CD4-positive, alpha-beta T cell (primary cell): Measurements from ENCODE around the gene SMAP1. TPM values are rescaled to one million over a fixed set of nuclear protein-coding genes. Genes with fewer than 3 reads are reported as not detected.

ENCODE experiments used
- ATAC-seq: fragments of 200-7000 bp; cut with Tn5 transposase; one replicate; pipeline ENCODE4 v1.10.0; 2022; ENCODE audit warnings: mild to moderate bottlenecking; ENCODE audit not compliant: poor library complexity
- CTCF ChIA-PET: fragments of 350-600 bp; sonication (Branson Sonifier 250); formaldehyde crosslinking; loops from one replicate; lab custom pipeline; 2021; ENCODE audit warnings: antibody characterized with exemption, inconsistent platforms; lab: Charles Lee
- POLR2A ChIA-PET: fragments of 350-600 bp; sonication (Branson Sonifier 250); formaldehyde crosslinking; loops from one replicate; lab custom pipeline; 2021; ENCODE audit warnings: antibody characterized with exemption, inconsistent platforms; lab: Charles Lee
- DNase-seq, 14 experiments: peaks; one replicate each; pipeline ENCODE4 v3.0.0-alpha.2; 2013 to 2020; ENCODE audit warnings: mixed read lengths in 2 of 14
- H3K27ac ChIP-seq, 2 donors: one replicate each; pipeline versions ENCODE4 v1.5.1 to v1.7.0; 2013; ENCODE audit warnings: low read length in 2 of 2, low read depth in 1 of 2, mild to moderate bottlenecking in 1 of 2
- H3K27me3 ChIP-seq, 2 experiments: 1 replicate in 1 of 2; 2 replicates in 1 of 2; pipeline versions ENCODE4 v1.6.1 to v1.7.0; 2013; ENCODE audit warnings: low read length in 2 of 2, control low read depth in 1 of 2, mild to moderate bottlenecking in 1 of 2, moderate library complexity in 1 of 2; ENCODE audit not compliant: insufficient read depth in 2 of 2, control insufficient read depth in 1 of 2
- H3K36me3 ChIP-seq: one replicate; pipeline ENCODE4 v1.6.1; 2013; ENCODE audit warnings: low read length, control low read depth; ENCODE audit not compliant: insufficient read depth
- H3K4me1 ChIP-seq: one replicate; pipeline ENCODE4 v1.6.1; 2013; ENCODE audit warnings: low read length, control low read depth; ENCODE audit not compliant: insufficient read depth
- H3K4me3 ChIP-seq: one replicate; pipeline ENCODE4 v1.5.1; 2013; ENCODE audit warnings: mild to moderate bottlenecking, low read length, moderate library complexity
- H3K9me3 ChIP-seq, 2 experiments: 1 replicate in 1 of 2; 2 replicates in 1 of 2; pipeline versions ENCODE4 v1.6.1 to v1.7.0; 2013; ENCODE audit warnings: low read length in 2 of 2, mild to moderate bottlenecking in 2 of 2, control low read depth in 1 of 2, moderate library complexity in 1 of 2; ENCODE audit not compliant: control insufficient read depth in 1 of 2, insufficient read depth in 1 of 2
- H3K27ac Mint-ChIP-seq: one replicate; pipeline ENCODE4 v1.8.0; 2020; ENCODE audit warnings: mixed read lengths
- H3K27me3 Mint-ChIP-seq: one replicate; pipeline ENCODE4 v1.8.0; 2021; ENCODE audit warnings: mixed read lengths
- H3K36me3 Mint-ChIP-seq: one replicate; pipeline ENCODE4 v1.8.0; 2021; ENCODE audit warnings: low read depth, mixed read lengths
- H3K4me1 Mint-ChIP-seq: one replicate; pipeline ENCODE4 v1.8.0; 2021; ENCODE audit warnings: low read depth, mixed read lengths
- H3K4me3 Mint-ChIP-seq: one replicate; pipeline ENCODE4 v1.8.0; 2020; ENCODE audit warnings: mild to moderate bottlenecking, mixed read lengths
- H3K9me3 Mint-ChIP-seq: one replicate; pipeline ENCODE4 v1.8.0; 2020; ENCODE audit warnings: mixed read lengths
- intact Hi-C, 2 experiments: fragments of 100-400 bp; cut with DNase I in 1 of 2; cut with micrococcal nuclease in 1 of 2; formaldehyde crosslinking; loops; one replicate each; pipeline versions ENCODE4 v1.15.1 to v1.9.0; 2023 to 2025; cut with DNase I, micrococcal nuclease
- total RNA-seq, 174 experiments: library from RNA in 2 of 174; stranded (reverse) in 2 of 174; gene quantifications; one replicate each; pipeline ENCODE4 v1.2.3 and lab custom pipeline; 2021 to 2026
- TF ChIP-seq, protein P1 (sequence below): fragments of 200-600 bp; IDR thresholded peaks from one replicate; pipeline ENCODE4 v1.8.0; 2022; ENCODE audit warnings: antibody characterized with exemption, mild to moderate bottlenecking

SMAP1 gene
- total RNA-seq, 2 experiments from 2014 or later = 20.0 to 22.5 TPM

GRCh38 chr6:70889270-70889669 lies 221.6 kb downstream of the SMAP1 start:
- Mint-ChIP-seq H3K4me1 (no peaks in the 10 kb centered on the region), H3K27me3 (no peaks in the 10 kb centered on the region), H3K9me3 (no peaks in the 10 kb centered on the region), H3K27ac (no peak overlapping the region), H3K4me3 (no peak overlapping the region), H3K36me3 (no peaks in the 10 kb centered on the region)
- TF ChIP-seq, protein P1, sequence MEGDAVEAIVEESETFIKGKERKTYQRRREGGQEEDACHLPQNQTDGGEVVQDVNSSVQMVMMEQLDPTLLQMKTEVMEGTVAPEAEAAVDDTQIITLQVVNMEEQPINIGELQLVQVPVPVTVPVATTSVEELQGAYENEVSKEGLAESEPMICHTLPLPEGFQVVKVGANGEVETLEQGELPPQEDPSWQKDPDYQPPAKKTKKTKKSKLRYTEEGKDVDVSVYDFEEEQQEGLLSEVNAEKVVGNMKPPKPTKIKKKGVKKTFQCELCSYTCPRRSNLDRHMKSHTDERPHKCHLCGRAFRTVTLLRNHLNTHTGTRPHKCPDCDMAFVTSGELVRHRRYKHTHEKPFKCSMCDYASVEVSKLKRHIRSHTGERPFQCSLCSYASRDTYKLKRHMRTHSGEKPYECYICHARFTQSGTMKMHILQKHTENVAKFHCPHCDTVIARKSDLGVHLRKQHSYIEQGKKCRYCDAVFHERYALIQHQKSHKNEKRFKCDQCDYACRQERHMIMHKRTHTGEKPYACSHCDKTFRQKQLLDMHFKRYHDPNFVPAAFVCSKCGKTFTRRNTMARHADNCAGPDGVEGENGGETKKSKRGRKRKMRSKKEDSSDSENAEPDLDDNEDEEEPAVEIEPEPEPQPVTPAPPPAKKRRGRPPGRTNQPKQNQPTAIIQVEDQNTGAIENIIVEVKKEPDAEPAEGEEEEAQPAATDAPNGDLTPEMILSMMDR = no peak
- ChIA-PET POLR2A (no interaction called here), CTCF (no interaction called here)
- no peak overlapping the region for H3K27ac ChIP-seq
- H3K9me3 ChIP-seq = no peaks in the 10 kb centered on the region
- DNase-seq = no peak
- H3K4me3 ChIP-seq = no peak overlapping the region
- no peaks in the 10 kb centered on the region for H3K36me3 ChIP-seq
- H3K27me3 ChIP-seq = no peaks in the 10 kb centered on the region
- ATAC-seq = no peak
- H3K4me1 ChIP-seq = no peaks in the 10 kb centered on the region
- intact Hi-C loops = loop anchor here in 1 of 2 experiments (5.0 kb wide), 1 partner anchor 512 kb away; no protein-coding TSS in a partner anchor

DNA sequence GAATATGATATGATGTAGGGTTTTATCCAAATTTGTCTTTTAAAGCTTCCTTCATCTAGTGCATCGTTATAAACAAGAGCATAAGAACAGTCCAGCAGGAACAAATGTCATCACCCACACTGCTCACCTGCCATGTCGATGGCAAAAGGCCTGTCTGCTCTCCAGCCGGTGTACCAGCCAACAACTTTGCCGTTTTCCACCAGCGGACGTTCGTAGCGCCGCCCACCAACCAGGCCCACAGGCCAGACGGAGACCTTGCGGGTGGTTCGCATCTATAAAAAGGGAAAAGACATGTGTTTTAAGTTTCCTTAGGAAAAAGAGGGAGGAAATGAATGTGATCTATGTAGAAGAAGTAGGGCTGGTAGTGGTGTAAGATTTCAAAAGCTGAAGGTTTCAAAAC lies 226.3 kb downstream of the SMAP1 start:
- Mint-ChIP-seq H3K4me1 (no peaks in the 10 kb centered on the region), H3K36me3 (no peaks in the 10 kb centered on the region), H3K9me3 (no peaks in the 10 kb centered on the region), H3K27ac (no peak overlapping the region), H3K4me3 (no peak overlapping the region), H3K27me3 (peaks cover 18% of the 10 kb centered on the region)
- DNase-seq (no peak), ATAC-seq (no peak)
- Histone ChIP-seq H3K9me3 (no peaks in the 10 kb centered on the region), H3K27me3 (no peaks in the 10 kb centered on the region), H3K4me3 (no peak overlapping the region), H3K4me1 (no peaks in the 10 kb centered on the region), H3K36me3 (no peaks in the 10 kb centered on the region), H3K27ac (no peak overlapping the region)
- intact Hi-C loops = no loop called here
- CTCF ChIA-PET = no interaction called here
- POLR2A ChIA-PET = no interaction called here
- TF ChIP-seq, protein P1 = no peak

DNA sequence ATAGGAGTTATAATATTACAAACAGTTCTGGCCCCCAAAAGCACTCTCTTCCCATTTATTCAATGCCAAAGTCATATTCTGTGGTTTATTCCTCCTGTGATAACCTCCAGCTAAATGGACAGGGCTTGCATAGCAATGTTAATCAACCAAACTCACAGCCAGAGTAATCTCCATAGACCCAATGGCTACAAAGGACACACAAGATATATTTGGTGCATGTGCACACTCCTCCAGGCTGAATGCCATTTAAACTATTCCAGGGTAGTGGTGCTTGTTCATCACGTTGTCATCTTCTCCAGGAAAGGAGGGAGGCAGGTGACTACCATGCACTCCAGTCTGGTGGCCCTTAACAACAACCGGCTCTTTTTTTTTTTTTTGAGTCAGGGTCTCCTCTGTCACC lies 232.4 kb downstream of the SMAP1 start:
- no peaks in the 10 kb centered on the region for H3K36me3 Mint-ChIP-seq
- no peaks in the 10 kb centered on the region for H3K9me3 ChIP-seq

More for the DNA sequence above, 232.4 kb downstream of the SMAP1 start:
- Histone ChIP-seq H3K4me3 (no peak overlapping the region), H3K27me3 (no peaks in the 10 kb centered on the region), H3K36me3 (no peaks in the 10 kb centered on the region), H3K4me1 (no peaks in the 10 kb centered on the region), H3K27ac (no peak overlapping the region)
- ChIA-PET POLR2A (no interaction called here), CTCF (no interaction called here)
- TF ChIP-seq, protein P1 = no peak
- Mint-ChIP-seq H3K4me1 (no peaks in the 10 kb centered on the region), H3K27ac (no peak overlapping the region), H3K27me3 (peaks cover 46% of the 10 kb centered on the region), H3K4me3 (no peak overlapping the region), H3K9me3 (no peaks in the 10 kb centered on the region)
- DNase-seq (no peak), ATAC-seq (no peak)
- intact Hi-C loops = no loop called here
